ENCODE data around the gene PCDHGB6.
"Not testable (repeated sequence)": the region's sequence is repeated elsewhere in the genome, so short reads cannot be mapped to it uniquely, and the experiment has no call there.

The PCDHGB6 gene

GRCh38 chr5:141419074-141419880, 11.5 kb downstream of the PCDHGB6 start:
- no peak for DNase-seq

GRCh38 chr5:141420855-141421488, 13.2 kb downstream of the PCDHGB6 start, which contains the start of gene PCDHGA11:
Gene PCDHGA11, plus strand, starts transcription at chr5:141421051. Its CDS starts 177 bp downstream, at chr5:141421228.
- no peak for DNase-seq

- DNase-seq, result no peak
These were observed 13.7 kb downstream of the PCDHGB6 start for GRCh38 chr5:141421489-141421855.

GRCh38 chr5:141422742-141423291, 15.0 kb downstream of the PCDHGB6 start:
- no peak for DNase-seq

GRCh38 chr5:141427783-141428426, 20.1 kb downstream of the PCDHGB6 start:
- no peak for DNase-seq

- no peak for DNase-seq
These were observed 22.7 kb downstream of the PCDHGB6 start, which contains the start of gene PCDHGA12 for GRCh38 chr5:141430332-141431113. Gene PCDHGA12, plus strand, starts transcription at chr5:141430507. Its CDS starts 253 bp downstream, at chr5:141430760.

- no peak for DNase-seq
These were observed 23.5 kb downstream of the PCDHGB6 start for GRCh38 chr5:141431286-141431685.

- DNase-seq, result not testable (repeated sequence)
These were observed 24.5 kb downstream of the PCDHGB6 start for GRCh38 chr5:141432308-141432707.

- not testable (repeated sequence) for DNase-seq
These were observed 24.9 kb downstream of the PCDHGB6 start for GRCh38 chr5:141432726-141433125.

GRCh38 chr5:141434006-141434405, 26.2 kb downstream of the PCDHGB6 start:
- DNase-seq, result no peak

- DNase-seq, result no peak
These were observed 29.4 kb downstream of the PCDHGB6 start for GRCh38 chr5:141437221-141437620.

GRCh38 chr5:141439411-141440141, 31.8 kb downstream of the PCDHGB6 start:
- no peak for DNase-seq

- no peak for DNase-seq
These were observed 32.5 kb downstream of the PCDHGB6 start for GRCh38 chr5:141440341-141440740.

GRCh38 chr5:141441571-141442170, 33.9 kb downstream of the PCDHGB6 start:
- no peak for DNase-seq
